Measurements from ENCODE around the gene SLX4. TPM values are rescaled to one million over a fixed set of nuclear protein-coding genes. Genes with fewer than 3 reads are reported as not detected.
"Not testable (repeated sequence)": the region's sequence is repeated elsewhere in the genome, so short reads cannot be mapped to it uniquely, and the experiment has no call there.

The SLX4 gene, protein sequence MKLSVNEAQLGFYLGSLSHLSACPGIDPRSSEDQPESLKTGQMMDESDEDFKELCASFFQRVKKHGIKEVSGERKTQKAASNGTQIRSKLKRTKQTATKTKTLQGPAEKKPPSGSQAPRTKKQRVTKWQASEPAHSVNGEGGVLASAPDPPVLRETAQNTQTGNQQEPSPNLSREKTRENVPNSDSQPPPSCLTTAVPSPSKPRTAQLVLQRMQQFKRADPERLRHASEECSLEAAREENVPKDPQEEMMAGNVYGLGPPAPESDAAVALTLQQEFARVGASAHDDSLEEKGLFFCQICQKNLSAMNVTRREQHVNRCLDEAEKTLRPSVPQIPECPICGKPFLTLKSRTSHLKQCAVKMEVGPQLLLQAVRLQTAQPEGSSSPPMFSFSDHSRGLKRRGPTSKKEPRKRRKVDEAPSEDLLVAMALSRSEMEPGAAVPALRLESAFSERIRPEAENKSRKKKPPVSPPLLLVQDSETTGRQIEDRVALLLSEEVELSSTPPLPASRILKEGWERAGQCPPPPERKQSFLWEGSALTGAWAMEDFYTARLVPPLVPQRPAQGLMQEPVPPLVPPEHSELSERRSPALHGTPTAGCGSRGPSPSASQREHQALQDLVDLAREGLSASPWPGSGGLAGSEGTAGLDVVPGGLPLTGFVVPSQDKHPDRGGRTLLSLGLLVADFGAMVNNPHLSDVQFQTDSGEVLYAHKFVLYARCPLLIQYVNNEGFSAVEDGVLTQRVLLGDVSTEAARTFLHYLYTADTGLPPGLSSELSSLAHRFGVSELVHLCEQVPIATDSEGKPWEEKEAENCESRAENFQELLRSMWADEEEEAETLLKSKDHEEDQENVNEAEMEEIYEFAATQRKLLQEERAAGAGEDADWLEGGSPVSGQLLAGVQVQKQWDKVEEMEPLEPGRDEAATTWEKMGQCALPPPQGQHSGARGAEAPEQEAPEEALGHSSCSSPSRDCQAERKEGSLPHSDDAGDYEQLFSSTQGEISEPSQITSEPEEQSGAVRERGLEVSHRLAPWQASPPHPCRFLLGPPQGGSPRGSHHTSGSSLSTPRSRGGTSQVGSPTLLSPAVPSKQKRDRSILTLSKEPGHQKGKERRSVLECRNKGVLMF (N-terminal part only)
- 10.6 and 10.9 TPM in 2 replicates for total RNA-seq

DNA sequence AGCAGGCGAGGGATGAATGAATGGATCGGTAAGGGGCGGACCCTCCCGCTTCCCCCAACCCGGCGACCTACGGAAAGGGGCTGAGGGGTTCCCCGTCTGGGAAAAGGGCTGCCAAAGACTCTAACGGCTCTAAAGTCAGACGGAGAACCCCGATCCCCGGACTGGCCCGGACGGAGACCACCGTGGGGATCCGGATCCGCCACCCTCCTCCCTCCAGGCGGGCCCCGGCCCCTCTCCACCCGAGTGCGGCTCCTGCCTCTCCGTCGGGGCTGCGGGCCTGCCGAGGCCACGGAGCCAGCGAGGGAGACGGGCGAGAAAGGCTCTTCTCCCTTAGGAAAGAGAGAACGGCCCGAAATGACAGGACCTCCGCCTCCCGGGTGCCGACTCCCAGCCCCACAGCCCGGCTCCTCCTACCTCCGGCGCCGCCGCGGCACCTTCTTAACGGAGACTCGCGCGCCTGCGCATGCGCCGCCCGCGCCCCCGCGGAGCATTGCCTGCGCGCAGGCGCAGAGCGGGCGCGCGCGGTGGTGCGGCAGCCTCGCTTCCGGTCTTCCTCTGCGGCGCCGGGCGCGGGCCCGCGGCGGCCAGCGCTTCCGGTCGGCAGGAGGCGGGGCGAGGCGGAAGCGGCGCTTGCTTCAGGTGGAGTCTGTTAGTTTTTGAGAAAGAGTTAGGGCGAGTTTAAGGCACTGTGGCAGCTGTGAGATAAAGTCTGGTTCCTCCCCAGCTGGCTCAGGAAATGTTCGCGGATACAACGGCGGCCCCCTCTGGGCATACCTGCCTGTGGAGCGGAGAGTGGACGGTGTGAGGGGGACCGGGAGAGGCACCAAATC lies at the start of gene SLX4:
Gene SLX4, minus strand, starts transcription at position 461 of the 830 bp plus-strand sequence. CDS start 2,642 bp downstream, outside the sequence.
- peak within 1 kb of the TSS; percentile 99 for H3K4me3 Mint-ChIP-seq
- H3K27ac Mint-ChIP-seq: peak within 1 kb of the TSS; percentile 95
- intact Hi-C loops (cut with micrococcal nuclease): loop anchor here (2.0 to 10.0 kb wide), 2 partner anchors 33 to 107 kb away; partner anchors contain the start of gene CLUAP1
- no peaks in the 10 kb centered on the region for H3K9me3 Mint-ChIP-seq
- H3K27me3 Mint-ChIP-seq: no peaks in the 10 kb centered on the region
- peaks cover 37% of the 10 kb centered on the region for H3K36me3 Mint-ChIP-seq (ENCODE audit: low read depth)
- H3K4me1 Mint-ChIP-seq: peaks cover 44% of the 10 kb centered on the region
- peak; percentile 99 for DNase-seq

DNA sequence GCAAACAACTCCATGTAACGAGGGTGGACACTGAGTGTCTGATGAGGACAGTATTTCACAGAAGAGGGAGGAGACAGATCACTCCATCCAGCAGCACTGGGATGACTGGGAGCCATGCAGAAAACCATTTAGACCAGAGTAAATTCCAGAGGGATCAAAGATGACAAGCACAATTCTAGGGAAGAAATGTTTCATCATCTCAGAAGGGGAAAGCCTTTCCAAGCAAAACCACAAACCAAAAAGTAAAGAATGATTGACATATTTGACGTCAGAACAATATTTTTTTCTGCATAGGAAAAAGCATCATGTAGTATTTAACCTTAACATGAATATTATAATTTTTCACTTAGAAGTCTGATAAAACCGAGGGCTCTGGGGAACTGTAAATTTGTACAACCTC lies 47.8 kb upstream of the SLX4 start:
- no peak for DNase-seq
- Mint-ChIP-seq H3K4me1 (peaks cover 11% of the 10 kb centered on the region), H3K4me3 (no peak overlapping the region), H3K27ac (peak overlapping the region; percentile 7), H3K27me3 (no peaks in the 10 kb centered on the region), H3K36me3 (ENCODE audit: low read depth) (peaks cover 58% of the 10 kb centered on the region), H3K9me3 (no peaks in the 10 kb centered on the region)
- intact Hi-C loops (cut with micrococcal nuclease): no loop called here

DNA sequence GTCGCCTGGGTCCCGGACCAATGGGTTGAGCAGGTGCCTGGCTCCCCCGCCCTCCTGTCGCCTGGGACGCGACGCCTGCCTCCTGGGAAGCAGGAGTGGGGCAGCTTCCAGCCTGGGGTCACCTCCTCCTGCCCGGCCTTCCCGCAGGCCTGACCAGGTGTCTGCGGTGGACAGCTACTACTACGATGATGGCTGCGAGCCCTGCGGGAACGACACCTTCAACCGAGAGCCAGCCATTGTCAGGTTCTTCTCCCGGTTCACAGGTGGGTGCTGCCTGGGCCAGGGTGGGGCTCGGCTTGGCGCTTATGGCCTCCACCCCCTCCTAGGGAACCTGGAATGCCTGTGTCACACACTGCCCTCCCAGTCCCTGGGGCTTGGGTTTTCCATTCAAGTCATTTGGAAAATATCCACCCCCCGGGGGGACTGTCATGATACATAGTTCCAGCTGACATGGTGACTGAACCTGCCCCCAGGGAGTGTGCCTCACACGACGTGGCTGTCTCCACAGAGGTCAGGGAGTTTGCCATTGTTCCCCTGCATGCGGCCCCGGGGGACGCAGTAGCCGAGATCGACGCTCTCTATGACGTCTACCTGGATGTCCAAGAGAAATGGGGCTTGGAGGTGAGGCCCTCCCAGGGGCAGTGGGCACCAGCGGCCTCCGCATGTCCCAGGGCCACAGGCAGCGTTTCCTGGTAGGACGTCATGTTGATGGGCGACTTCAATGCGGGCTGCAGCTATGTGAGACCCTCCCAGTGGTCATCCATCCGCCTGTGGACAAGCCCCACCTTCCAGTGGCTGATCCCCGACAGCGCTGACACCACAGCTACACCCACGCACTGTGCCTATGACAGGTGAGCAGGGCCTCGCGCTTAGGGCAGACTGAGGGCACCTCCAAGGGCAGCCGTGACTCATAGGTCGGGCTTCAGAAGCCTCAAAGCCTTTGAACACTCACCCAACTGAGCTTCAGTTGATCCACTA lies 45.4 kb upstream of the SLX4 start:
- Mint-ChIP-seq H3K36me3 (ENCODE audit: low read depth) (peaks cover 48% of the 10 kb centered on the region), H3K27me3 (no peaks in the 10 kb centered on the region), H3K4me1 (peaks cover 14% of the 10 kb centered on the region), H3K4me3 (no peak overlapping the region), H3K27ac (no peak overlapping the region), H3K9me3 (no peaks in the 10 kb centered on the region)
- intact Hi-C loops (cut with micrococcal nuclease): no loop called here
- no peak for DNase-seq

DNA sequence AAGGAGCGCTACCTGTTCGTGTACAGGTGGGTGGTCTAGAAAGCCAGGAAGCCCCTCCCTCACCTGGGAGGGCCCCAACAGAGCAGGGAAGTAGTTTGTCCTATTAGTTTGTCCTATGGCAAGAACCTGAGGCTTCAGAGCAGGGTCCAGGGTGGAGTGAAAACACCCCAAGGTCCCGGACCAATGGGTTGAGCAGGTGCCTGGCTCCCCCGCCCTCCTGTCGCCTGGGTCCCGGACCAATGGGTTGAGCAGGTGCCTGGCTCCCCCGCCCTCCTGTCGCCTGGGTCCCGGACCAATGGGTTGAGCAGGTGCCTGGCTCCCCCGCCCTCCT lies 44.7 kb upstream of the SLX4 start:
- H3K9me3 Mint-ChIP-seq; H3K4me3 Mint-ChIP-seq; H3K27ac Mint-ChIP-seq; H3K27me3 Mint-ChIP-seq; intact Hi-C loops (cut with micrococcal nuclease); DNase-seq: not testable (repeated sequence)
- Mint-ChIP-seq H3K4me1 (peaks cover 14% of the 10 kb centered on the region), H3K36me3 (ENCODE audit: low read depth) (peaks cover 46% of the 10 kb centered on the region)

DNA sequence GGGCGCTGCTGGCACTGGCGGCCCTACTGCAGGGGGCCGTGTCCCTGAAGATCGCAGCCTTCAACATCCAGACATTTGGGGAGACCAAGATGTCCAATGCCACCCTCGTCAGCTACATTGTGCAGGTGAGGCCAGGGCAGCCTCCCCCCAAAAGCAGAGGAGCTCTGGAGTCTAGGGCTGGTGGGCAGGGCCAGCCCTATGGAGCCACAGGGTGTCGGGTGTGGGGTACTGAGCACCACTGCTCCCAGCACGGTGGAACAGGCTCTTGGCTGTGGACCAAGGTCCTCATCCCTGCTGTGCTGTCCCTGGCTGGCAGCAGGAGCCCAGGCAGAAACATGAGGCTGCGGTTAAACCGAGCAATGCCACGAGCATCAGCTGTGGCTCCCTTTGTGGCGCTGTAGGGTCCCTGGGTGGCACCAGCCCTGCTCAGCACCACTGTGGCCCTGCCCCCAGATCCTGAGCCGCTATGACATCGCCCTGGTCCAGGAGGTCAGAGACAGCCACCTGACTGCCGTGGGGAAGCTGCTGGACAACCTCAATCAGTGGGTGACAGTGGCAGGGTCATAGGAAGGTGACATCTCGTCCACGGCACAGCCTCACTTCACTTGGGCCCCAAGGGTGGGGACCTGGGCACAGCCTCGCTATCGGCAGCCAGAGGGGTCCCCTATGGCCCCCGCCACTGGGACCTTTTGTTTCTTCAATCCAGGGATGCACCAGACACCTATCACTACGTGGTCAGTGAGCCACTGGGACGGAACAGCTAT lies 44.2 kb upstream of the SLX4 start:
- H3K27ac Mint-ChIP-seq: peak overlapping the region; percentile 29
- intact Hi-C loops (cut with micrococcal nuclease): no loop called here
- peaks cover 42% of the 10 kb centered on the region for H3K36me3 Mint-ChIP-seq (ENCODE audit: low read depth)
- DNase-seq: no peak
- no peak overlapping the region for H3K4me3 Mint-ChIP-seq
- H3K9me3 Mint-ChIP-seq: no peaks in the 10 kb centered on the region
- no peaks in the 10 kb centered on the region for H3K27me3 Mint-ChIP-seq
- peaks cover 14% of the 10 kb centered on the region for H3K4me1 Mint-ChIP-seq

DNA sequence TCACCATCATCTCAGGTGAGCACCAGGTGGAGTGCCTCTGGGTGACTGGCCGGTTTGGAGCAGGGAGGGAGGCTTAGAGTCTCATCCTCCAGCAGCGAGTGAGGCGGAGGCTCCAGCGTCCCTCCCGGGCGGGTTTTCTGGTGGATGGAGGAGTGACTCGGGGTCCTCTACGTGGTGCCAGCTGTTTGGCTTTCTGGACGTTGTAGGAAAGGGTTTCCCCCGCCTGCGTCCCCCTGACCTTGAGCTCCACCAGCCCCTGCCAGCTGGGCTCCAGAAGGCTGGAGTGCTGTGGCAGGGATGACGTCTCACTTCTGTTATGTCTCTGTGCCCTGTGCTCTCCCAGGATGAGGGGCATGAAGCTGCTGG lies 43.6 kb upstream of the SLX4 start:
- Mint-ChIP-seq H3K36me3 (ENCODE audit: low read depth) (peaks cover 41% of the 10 kb centered on the region), H3K4me3 (no peak overlapping the region), H3K4me1 (peaks cover 14% of the 10 kb centered on the region), H3K27me3 (no peaks in the 10 kb centered on the region), H3K9me3 (no peaks in the 10 kb centered on the region), H3K27ac (peak overlapping the region; percentile 29)
- no peak for DNase-seq
- intact Hi-C loops (cut with micrococcal nuclease): no loop called here

DNA sequence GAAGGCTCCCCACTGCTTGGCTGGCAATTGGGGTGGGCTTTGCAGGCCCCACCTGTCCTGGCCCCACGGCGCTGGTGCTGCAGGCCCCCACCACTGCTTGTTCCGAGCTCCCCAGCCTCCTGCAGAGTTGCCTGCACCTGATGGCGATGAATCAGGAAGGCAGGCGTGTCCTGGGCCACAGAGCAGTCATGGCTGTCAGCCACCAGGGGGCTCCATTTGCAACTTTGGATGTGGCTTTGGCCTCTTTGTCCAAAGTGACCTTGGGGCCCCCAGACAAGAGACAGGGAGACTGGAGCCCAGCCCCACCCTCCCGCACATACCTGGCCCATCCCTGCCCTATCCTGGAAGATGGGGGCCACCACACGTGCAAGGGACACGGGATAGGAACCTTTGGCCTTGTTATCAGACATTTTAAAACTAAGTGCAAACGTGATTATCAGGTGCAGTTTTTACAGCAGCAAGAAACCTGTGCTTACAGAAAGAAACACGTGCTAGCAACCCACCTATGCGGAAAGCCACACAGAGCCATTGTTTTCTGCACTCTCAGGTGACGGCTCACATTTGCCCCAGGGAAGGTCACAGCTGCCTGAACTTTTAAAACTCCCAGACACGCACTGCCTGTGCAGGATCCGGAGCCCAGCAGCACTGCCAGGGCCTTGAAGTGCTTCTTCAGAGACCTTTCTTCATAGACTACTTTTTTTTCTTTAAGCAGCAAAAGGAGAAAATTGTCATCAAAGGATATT lies 43.0 kb upstream of the SLX4 start, which contains the start of gene DNASE1:
Gene DNASE1, plus strand, starts transcription at position 443 of the 743 bp plus-strand sequence. CDS start 683 bp downstream, outside the sequence.
- intact Hi-C loops (cut with micrococcal nuclease): no loop called here
- Mint-ChIP-seq H3K27ac (peak within 1 kb of the TSS; percentile 29), H3K4me1 (peaks cover 9% of the 10 kb centered on the region), H3K36me3 (ENCODE audit: low read depth) (peaks cover 37% of the 10 kb centered on the region), H3K9me3 (no peaks in the 10 kb centered on the region), H3K27me3 (no peaks in the 10 kb centered on the region), H3K4me3 (no peak within 1 kb of the TSS)
- DNase-seq: peak; percentile 87

DNA sequence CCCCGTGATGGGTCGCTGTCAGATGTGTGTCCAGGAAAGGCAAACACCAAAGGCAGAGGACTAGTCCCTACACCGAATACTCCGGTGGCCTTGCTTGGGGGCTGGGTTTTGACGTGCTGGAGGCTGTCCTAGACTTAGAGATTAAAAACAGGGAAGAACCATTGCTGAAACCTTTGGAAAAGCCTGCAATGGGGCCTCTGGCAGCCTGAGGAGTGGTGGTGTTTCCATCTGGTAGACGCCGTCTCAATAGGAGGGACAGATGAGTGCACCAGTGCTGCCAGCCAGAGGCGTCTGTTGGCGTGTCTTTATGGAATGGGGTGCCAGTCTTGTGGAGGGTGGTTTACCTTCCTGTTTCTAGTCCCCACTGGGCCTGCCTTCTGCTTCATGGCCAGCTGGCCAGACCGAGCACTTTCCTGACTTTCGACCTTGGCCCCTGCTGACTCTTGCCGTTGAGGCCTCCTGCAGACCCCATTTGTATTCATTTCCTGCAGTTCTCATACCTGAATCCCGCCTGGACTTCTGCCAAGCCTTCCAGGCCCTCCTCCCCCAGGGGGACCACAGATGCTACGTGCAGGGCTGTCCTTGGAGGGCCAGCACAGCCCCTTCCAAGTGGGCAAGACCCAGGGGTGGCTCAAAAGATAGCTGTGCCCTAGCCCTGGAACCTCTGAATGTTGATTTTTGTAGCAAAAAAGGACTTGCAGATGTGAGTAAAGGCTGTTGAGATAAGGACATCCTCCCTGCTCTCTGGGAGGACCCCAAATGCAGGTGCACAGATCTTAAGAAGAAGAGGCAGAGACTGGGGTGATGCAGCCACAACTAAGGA lies 41.2 kb upstream of the SLX4 start:
- Mint-ChIP-seq H3K4me1 (peaks cover 5% of the 10 kb centered on the region), H3K27ac (no peak overlapping the region)

DNA sequence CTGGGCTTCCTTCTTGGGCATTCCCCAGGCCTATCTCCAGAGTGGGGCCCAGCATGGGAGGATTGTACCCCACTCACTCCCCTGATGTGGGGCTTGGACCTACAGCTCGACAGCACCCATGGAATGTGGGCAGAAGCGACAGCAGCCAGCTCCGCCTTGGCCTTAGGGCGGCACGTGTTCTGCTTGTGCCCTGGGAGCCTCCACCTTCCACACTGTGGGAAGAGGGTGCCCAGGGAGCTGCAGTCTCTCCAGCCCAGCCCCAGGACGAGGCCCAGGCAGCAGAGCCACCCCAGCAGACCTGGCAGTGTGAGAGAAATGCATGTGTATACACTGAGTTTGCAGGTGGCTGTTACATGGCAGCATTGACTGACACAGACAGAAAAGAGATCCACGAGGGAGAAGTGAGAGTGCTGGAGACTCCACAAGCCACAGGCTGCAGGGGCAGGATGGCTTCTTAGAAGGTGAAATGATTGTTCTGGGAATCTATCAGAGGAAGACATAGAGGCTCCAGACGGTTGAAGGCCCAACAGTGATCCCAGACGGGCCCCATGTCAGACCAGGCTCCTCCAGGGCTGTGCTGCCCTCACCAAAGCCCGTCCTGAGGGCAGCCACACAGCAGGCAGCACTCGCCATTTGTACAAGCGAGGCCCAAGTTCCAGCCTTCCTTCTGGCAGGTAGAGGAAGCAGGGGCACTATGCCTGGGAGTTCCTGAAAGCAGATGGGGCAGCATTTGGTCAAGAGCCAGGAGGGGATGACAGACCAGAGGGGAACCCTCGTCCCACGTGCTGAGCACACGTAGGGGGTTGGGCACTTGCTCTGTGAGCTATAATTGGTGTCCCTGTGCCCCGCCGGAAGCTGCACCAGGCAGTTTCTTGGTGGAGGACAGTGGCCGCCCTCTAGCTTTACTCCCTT lies 40.3 kb upstream of the SLX4 start:
- DNase-seq: no peak
- Mint-ChIP-seq H3K9me3 (no peaks in the 10 kb centered on the region), H3K4me3 (no peak overlapping the region), H3K4me1 (peaks cover 2% of the 10 kb centered on the region), H3K27me3 (no peaks in the 10 kb centered on the region), H3K27ac (peak overlapping the region; percentile 15), H3K36me3 (ENCODE audit: low read depth) (peaks cover 22% of the 10 kb centered on the region)
- intact Hi-C loops (cut with micrococcal nuclease): no loop called here

More for the DNA sequence above, 41.2 kb upstream of the SLX4 start:
- H3K36me3 Mint-ChIP-seq (ENCODE audit: low read depth): peaks cover 30% of the 10 kb centered on the region
- no peaks in the 10 kb centered on the region for H3K27me3 Mint-ChIP-seq
- intact Hi-C loops (cut with micrococcal nuclease): no loop called here
- DNase-seq: no peak
- no peak overlapping the region for H3K4me3 Mint-ChIP-seq
- H3K9me3 Mint-ChIP-seq: no peaks in the 10 kb centered on the region

DNA sequence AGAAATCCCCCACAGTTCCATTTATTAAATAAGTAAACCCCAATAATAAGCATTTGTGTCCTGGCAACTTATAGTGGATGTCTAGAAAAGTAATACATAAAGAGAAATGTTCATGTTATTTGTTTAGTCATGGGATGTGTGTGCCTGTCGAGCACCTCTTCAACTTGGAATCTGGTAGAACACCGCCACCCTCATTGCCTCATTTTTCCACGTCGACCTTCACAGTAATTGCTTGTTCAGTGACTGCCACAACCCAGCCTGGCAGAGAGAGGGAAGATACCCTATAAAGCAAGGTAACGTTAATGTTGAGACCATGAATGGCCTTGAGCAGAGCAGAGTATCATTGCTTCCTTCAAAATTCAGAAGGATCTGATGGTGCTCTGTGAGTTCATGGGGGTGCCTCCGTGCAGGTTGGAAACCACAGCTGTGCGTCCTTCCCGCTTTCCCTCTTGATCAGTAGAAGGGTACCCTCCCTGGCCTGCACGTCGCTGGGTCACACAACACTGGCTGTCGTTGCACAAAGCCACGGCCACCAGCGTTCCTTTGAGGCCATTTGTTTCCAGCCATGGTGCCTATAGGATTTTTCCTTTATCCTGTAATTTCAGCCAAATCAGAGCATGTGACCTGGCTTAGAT lies 39.3 kb upstream of the SLX4 start:
- no peak overlapping the region for H3K27ac Mint-ChIP-seq
- no peak for DNase-seq
- intact Hi-C loops (cut with micrococcal nuclease): no loop called here

More for the DNA sequence above, 39.3 kb upstream of the SLX4 start:
- peaks cover 2% of the 10 kb centered on the region for H3K4me1 Mint-ChIP-seq
- no peaks in the 10 kb centered on the region for H3K9me3 Mint-ChIP-seq
- no peaks in the 10 kb centered on the region for H3K27me3 Mint-ChIP-seq
- H3K36me3 Mint-ChIP-seq (ENCODE audit: low read depth): peaks cover 18% of the 10 kb centered on the region
- no peak overlapping the region for H3K4me3 Mint-ChIP-seq
